Karpas-422 (cell line): ENCODE measurements around the gene DNAJB6. TPM values are rescaled to one million over a fixed set of nuclear protein-coding genes. Genes with fewer than 3 reads are reported as not detected.

ENCODE experiments used
- DNase-seq: peaks from one replicate; pipeline ENCODE4 v3.0.0-alpha.2; 2015
- H2AFZ ChIP-seq: fragments of 200-600 bp; sonication (generic); 2 replicates; pipeline ENCODE4 v1.6.1; 2014; ENCODE audit warnings: antibody characterized with exemption, low read length, mixed read lengths
- H3K27ac ChIP-seq: fragments of 200-600 bp; sonication (generic); 2 replicates; pipeline ENCODE4 v1.5.1; 2014; ENCODE audit warnings: mild to moderate bottlenecking, low read length, moderate library complexity
- H3K27me3 ChIP-seq: fragments of 200-600 bp; sonication (generic); 2 replicates; pipeline ENCODE4 v1.6.1; 2014; ENCODE audit warnings: low read length, mixed read lengths
- H3K36me3 ChIP-seq: fragments of 200-600 bp; sonication (generic); 2 replicates; pipeline ENCODE4 v1.6.1; 2014; ENCODE audit warnings: low read length, mixed read lengths; ENCODE audit not compliant: insufficient read depth
- H3K4me1 ChIP-seq: fragments of 200-600 bp; sonication (generic); 2 replicates; pipeline ENCODE4 v1.6.1; 2014; ENCODE audit warnings: mild to moderate bottlenecking, low read length, mixed read lengths
- H3K4me2 ChIP-seq: fragments of 200-600 bp; sonication (generic); 2 replicates; pipeline ENCODE4 v1.6.1; 2014; ENCODE audit warnings: low read length, low read depth, mild to moderate bottlenecking; ENCODE audit not compliant: poor library complexity, severe bottlenecking
- H3K4me3 ChIP-seq: fragments of 200-600 bp; sonication (generic); 2 replicates; pipeline ENCODE4 v1.5.1; 2014; ENCODE audit warnings: mild to moderate bottlenecking, antibody characterized with exemption, low read length, mixed read lengths
- H3K79me2 ChIP-seq: fragments of 200-600 bp; sonication (generic); 2 replicates; pipeline ENCODE4 v1.6.1; 2014; ENCODE audit warnings: mild to moderate bottlenecking, low read length, mixed read lengths
- H3K9ac ChIP-seq: fragments of 200-600 bp; sonication (generic); 2 replicates; pipeline ENCODE4 v1.6.0; 2014; ENCODE audit warnings: low read length
- H3K9me2 ChIP-seq: fragments of 200-600 bp; sonication (generic), shearing (Covaris generic); replicated peaks from 2 replicates; pipeline ENCODE4 v1.6.0; 2014; ENCODE audit warnings: mild to moderate bottlenecking, low read length, moderate library complexity; ENCODE audit not compliant: insufficient read depth
- H3K9me3 ChIP-seq: fragments of 300-700, 200-600 bp; sonication (generic); 2 replicates; pipeline ENCODE4 v1.6.1; 2014; ENCODE audit warnings: low read length, mixed read lengths
- H4K20me1 ChIP-seq: fragments of 200-600 bp; sonication (generic); 2 replicates; pipeline ENCODE4 v1.6.1; 2014; ENCODE audit warnings: mild to moderate bottlenecking, antibody characterized with exemption, low read length, low read depth; ENCODE audit not compliant: insufficient read depth
- total RNA-seq: library from RNA; depleted of rRNA; stranded (reverse); fragments of >200 nt; shearing (Covaris generic); gene quantifications from 2 replicates; pipeline ENCODE4 v1.2.3, GENCODE V29; 2014; ENCODE audit warnings: low replicate concordance; rRNA removed

DNAJB6 gene
- total RNA-seq, 1 experiment from 2014 or later, result 54.5 TPM

DNA sequence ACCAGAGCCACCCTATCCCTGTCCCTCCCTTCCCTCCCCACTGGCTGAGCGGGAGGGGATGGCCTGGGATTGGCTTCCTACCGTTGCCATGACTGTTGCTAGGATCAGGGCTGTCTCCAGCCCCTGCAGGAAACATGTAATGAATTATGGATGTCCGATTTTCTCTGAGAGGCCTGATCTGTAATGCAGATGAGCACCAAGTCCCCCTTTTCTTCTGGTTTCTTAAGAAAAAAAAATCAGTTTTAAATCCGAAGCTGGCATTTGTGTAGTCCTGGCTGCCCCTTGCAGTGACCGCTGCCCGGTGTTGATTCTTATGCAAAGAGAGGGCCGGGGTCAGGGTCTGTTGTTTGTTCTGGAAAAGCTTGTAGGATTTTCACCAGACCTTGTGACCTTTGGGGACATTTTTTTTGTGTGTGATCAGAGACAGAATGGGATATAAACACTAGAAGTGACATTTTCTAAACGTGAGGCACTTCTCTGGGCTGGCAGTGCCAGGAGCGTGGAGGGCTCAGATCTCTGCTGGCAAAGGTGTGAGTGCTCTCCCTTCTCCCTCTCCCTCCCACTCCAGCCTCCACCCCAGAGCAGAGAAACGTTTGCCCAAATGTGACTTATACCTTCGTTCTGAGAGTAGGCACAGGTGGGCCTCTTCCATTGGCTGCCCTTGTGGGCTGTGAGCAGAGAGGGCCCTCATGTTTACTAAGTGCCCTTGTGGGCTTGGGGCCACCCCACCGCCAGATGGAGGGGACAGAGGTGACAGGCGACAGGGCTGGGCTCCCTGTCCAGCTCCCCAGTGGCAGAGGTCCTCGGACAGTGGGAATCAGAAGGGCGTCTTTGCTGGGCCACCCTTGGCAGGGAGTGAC, 127.5 kb downstream of the DNAJB6 start:
- Histone ChIP-seq H4K20me1 (no peaks in the 10 kb centered on the region), H3K4me2 (no peak overlapping the region), H2AFZ (no peak overlapping the region), H3K4me1 (no peaks in the 10 kb centered on the region), H3K36me3 (no peaks in the 10 kb centered on the region), H3K9ac (no peak overlapping the region), H3K27ac (no peak overlapping the region), H3K9me3 (no peaks in the 10 kb centered on the region), H3K4me3 (no peak overlapping the region), H3K79me2 (no peaks in the 10 kb centered on the region), H3K9me2 (no peaks in the 10 kb centered on the region), H3K27me3 (no peaks in the 10 kb centered on the region)
- DNase-seq, result no peak

DNA sequence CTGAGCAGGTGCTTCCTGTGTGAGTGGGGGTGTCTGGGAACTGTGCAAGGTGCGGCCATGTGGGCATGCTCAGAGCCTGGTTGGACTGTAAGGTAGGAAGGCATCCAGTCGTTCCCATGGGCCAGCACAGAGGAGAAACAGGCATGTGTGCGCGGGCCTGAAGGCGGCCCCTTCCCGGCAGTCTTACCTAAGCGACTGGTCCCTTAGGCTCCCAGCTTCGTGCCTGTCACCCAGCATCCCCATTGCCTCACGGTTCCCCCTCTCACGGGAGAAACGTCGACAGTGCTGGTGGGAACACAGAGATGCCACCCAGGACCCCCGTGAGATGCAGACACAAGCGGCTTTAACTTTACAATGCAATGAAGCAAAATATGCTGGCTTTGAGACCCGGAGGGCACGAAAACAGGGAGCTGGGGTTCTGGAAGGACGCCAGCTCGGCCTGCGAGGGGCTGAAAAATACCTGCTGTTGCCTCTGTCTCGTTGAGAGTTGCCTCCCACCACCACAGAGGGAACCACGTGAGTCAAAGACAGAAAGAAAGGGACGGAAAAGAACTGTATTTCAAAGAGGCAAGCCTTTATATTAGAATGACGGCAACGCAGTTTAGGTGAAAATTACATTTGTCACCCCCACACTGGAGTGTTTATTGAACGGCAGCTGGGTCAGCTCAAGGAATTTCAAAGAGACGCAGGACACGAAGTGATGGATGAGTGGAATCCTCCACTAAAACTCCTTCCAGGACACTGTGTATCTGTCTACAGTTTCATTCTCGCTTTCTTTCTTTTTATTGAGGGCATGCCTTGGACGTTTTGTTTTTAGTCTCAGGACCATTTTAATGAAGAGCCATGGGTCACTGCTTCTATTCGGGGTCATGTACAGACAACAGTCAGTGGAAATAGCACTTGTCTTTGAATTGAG, 128.4 kb downstream of the DNAJB6 start:
- Histone ChIP-seq H3K79me2 (no peaks in the 10 kb centered on the region), H3K9ac (no peak overlapping the region), H2AFZ (no peak overlapping the region), H3K9me2 (no peaks in the 10 kb centered on the region), H3K4me1 (no peaks in the 10 kb centered on the region), H3K27ac (no peak overlapping the region), H3K4me2 (no peak overlapping the region), H3K9me3 (no peaks in the 10 kb centered on the region), H4K20me1 (no peaks in the 10 kb centered on the region), H3K4me3 (no peak overlapping the region), H3K36me3 (no peaks in the 10 kb centered on the region), H3K27me3 (no peaks in the 10 kb centered on the region)
- DNase-seq, result no peak

DNA sequence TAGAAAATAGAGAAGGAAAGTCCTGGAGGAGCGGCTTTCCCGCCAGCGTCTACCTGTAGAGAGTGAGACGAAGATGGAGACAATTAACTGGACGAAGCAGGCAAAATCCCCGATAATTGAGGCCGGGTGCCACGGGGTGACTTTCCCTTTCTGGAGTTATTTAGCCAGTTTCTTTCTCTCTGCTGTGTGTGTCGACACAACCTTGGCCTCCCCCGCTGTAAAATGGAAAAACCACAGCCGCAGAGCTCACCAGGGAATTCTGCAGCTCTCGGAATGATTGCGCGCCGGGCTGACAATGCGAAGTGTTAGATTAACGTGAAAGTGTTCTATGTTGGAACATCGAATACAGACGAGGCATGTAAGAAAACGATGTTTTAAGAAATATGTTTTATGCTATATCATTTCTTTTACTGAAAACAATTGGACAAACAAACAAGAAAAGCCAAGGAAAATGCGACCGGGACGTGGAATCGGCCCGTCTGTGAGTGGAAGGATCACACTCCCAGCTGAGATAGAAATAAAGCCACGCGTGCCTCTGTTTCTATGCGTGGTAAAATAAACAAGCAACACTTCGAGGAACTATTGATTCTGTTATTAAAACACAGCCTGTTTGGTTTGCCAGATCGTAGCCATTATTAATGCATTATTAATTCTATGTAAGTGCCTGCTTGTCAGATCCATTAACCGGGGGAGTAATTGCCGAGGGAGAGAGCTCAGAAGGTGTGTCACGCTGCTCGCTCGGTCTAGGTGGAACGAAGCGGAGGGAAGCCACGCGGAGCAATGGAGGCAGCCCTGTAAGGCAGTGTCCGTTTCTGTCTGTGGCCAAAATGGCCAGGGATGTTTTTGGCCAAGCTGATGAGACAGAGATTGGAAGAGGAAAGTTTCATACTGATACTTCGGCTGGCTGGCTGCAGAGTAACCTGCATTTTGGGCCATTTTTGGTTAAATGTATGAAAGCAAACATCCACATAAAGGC, 129.4 kb downstream of the DNAJB6 start:
- H3K36me3 ChIP-seq, result no peaks in the 10 kb centered on the region
- H3K9me2 ChIP-seq, result no peaks in the 10 kb centered on the region
- H3K4me2 ChIP-seq, result no peak overlapping the region
- H3K79me2 ChIP-seq, result no peaks in the 10 kb centered on the region
- no peaks in the 10 kb centered on the region for H3K27me3 ChIP-seq
- H3K9me3 ChIP-seq, result no peaks in the 10 kb centered on the region
- no peak overlapping the region for H3K4me3 ChIP-seq
- H3K4me1 ChIP-seq, result no peaks in the 10 kb centered on the region
- H3K27ac ChIP-seq, result no peak overlapping the region
- H2AFZ ChIP-seq, result no peak overlapping the region
- DNase-seq, result no peak
- no peak overlapping the region for H3K9ac ChIP-seq
- no peaks in the 10 kb centered on the region for H4K20me1 ChIP-seq

DNA sequence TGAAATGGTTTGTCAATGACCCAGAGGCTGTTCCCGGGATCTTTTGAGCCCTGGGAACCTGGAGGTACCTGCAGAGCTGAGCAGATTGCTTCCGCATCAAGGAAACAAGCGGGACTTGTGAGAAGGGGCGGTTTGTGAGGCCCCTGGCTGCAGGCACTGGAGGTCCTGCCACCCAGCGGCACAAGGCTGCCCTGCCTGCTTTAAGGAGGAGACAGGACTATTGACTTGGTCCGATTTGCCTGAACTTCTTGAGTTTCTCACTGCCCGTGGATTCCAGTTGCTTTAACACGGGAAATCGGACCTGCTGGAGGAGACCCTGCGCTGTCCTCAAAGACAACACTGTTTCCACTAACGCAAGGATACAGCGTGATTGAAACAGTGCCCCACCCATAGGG, 130.1 kb downstream of the DNAJB6 start:
- Histone ChIP-seq H3K9me2 (no peaks in the 10 kb centered on the region), H3K36me3 (no peaks in the 10 kb centered on the region), H3K9me3 (no peaks in the 10 kb centered on the region), H3K79me2 (no peaks in the 10 kb centered on the region), H3K27me3 (no peaks in the 10 kb centered on the region), H3K27ac (no peak overlapping the region), H4K20me1 (no peaks in the 10 kb centered on the region), H2AFZ (no peak overlapping the region), H3K9ac (no peak overlapping the region), H3K4me1 (no peaks in the 10 kb centered on the region), H3K4me3 (no peak overlapping the region), H3K4me2 (no peak overlapping the region)
- peak; percentile 49 for DNase-seq

Other genes with a start within 250 kb of the DNAJB6 start
- 55.2 and 84.8 TPM in 2 replicates for gene UBE3C, start 198.1 kb upstream of the DNAJB6 start, total RNA-seq